Suppressor macrophage treated with lipopolysaccharide for 4 hours (primary cell): ENCODE measurements around the gene TMEM222.
"Not testable (repeated sequence)": the region's sequence is repeated elsewhere in the genome, so short reads cannot be mapped to it uniquely, and the experiment has no call there.

Experiments used
- DNase-seq: peaks from one replicate; pipeline ENCODE4 v3.0.0-alpha.2; 2020

TMEM222 gene

DNA sequence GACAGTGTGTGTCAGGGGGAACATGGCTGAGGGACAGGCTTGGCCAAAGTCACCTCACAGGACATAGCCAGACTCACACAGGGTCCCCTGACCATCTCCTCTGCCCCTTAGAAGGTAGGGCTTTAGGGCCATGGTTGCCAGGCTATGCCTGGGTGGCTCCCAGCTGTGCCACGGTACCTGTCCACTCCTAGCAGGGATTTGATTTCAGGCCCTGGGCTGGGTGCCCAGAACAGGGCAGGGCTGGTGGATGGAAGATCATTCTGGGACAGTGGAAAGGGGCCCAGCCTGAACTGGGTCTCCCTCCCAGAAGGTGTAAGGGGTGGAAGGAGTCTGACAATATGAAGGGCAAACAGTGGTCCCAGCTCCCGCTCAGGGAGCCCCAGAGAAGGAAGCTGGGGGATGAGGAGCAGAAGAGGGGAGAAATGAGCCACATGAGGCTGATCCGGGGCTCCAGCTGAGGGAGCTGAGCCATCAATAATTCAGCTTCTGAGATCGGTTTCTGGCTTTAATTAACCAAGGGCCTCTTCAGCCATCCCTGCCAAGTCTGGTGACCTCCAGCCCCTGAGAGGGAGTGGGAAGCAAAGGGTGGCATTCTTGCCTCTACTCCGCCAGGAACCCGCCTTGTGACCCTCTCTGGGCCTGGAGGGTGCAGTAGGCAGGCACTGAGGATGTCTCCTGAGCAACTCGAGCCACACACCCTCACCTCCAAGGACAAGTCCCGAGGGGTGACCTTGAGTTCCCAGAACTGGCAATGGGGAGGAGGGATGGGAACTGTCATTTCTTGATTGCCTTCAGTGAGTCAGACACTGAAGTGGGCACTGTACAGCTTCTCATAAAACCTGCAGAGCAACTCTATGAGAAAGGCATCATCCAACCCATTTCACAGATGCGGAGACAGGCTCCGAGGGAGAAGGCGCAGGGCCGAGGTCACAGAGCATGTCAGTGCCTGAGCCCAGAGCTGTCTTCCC lies 59.1 kb downstream of the TMEM222 start:
- DNase-seq = no peak

- no peak for DNase-seq
Observed at GRCh38 chr1:27381969-27382762, 60.2 kb downstream of the TMEM222 start.

GRCh38 chr1:27383039-27383605 lies 61.2 kb downstream of the TMEM222 start, which contains the start of gene CD164L2:
Gene CD164L2, minus strand, starts transcription at chr1:27383333. Its CDS starts 94 bp downstream, at chr1:27383239.
- no peak for DNase-seq

GRCh38 chr1:27383661-27384060 lies 61.7 kb downstream of the TMEM222 start:
- no peak for DNase-seq

- DNase-seq = not testable (repeated sequence)
Observed at GRCh38 chr1:27384797-27385196, 62.8 kb downstream of the TMEM222 start.
